Breast epithelium (tissue), 4 donors: Measurements from ENCODE around the gene CDKN1A. TPM values are rescaled to one million over a fixed set of nuclear protein-coding genes. Genes with fewer than 3 reads are reported as not detected.

ENCODE experiments used
- DNase-seq, 2 donors: peaks; one replicate each; pipeline ENCODE4 v3.0.0-alpha.2; 2019; ENCODE audit warnings: low spot score in 2 of 2
- H3K27ac ChIP-seq, 2 donors: fragments of 200-600 bp; sonication (generic) in 1 of 2; one replicate each; pipeline ENCODE4 v1.5.1; 2016 to 2019; ENCODE audit warnings: mild to moderate bottlenecking in 1 of 2
- H3K27me3 ChIP-seq, 2 donors: fragments of 200-600 bp; sonication (generic) in 1 of 2; one replicate each; pipeline versions ENCODE4 v1.5.1 to v1.6.0; 2017 to 2019; ENCODE audit warnings: control low read depth in 1 of 2, mild to moderate bottlenecking in 1 of 2
- H3K36me3 ChIP-seq: fragments of 200-600 bp; one replicate; pipeline ENCODE4 v1.5.1; 2019
- H3K4me1 ChIP-seq, 2 donors: fragments of 200-600 bp; sonication (generic); one replicate each; pipeline ENCODE4 v1.5.1; 2016 to 2019; ENCODE audit warnings: control low read depth in 1 of 2
- H3K4me3 ChIP-seq, 3 donors: fragments of 200-600 bp; sonication (generic); 1 replicate in 2 of 3; 2 replicates in 1 of 3; pipeline ENCODE4 v1.5.1; 2016 to 2019; ENCODE audit warnings: mild to moderate bottlenecking in 3 of 3, moderate library complexity in 2 of 3
- H3K9me3 ChIP-seq, 2 donors: fragments of 200-600 bp; sonication (generic) in 1 of 2; one replicate each; pipeline ENCODE4 v1.5.1; 2016 to 2019; ENCODE audit warnings: control low read depth in 1 of 2
- CTCF ChIP-seq, 3 donors: fragments of 450-650 bp; IDR thresholded peaks; one replicate each; pipeline ENCODE4 v1.5.1; 2016 to 2017; ENCODE audit warnings: antibody characterized with exemption in 3 of 3, mild to moderate bottlenecking in 3 of 3, moderate library complexity in 3 of 3
- POLR2A ChIP-seq: fragments of 450-650 bp; IDR thresholded peaks from one replicate; pipeline ENCODE4 v1.6.1; 2016; ENCODE audit warnings: antibody characterized with exemption, mild to moderate bottlenecking, moderate library complexity
- POLR2AphosphoS5 ChIP-seq, 3 donors: sonication (generic); formaldehyde crosslinking; IDR thresholded peaks; one replicate each; pipeline ENCODE4 v1.6.1; 2017; ENCODE audit warnings: antibody characterized with exemption in 3 of 3
- intact Hi-C: fragments of 100-400 bp; cut with DNase I; formaldehyde crosslinking; loops from one replicate; pipeline ENCODE4 v1.15.1; 2023; ENCODE audit warnings: low total_unique reads
- total RNA-seq, 3 donors: library from RNA; depleted of rRNA; stranded (reverse); fragments of >200 nt; gene quantifications; one replicate each; pipeline ENCODE4 v1.1.0, GENCODE V29; 2016

CDKN1A gene
- total RNA-seq, 3 donors from 2014 or later: 125 to 144 (median 143) TPM

GRCh38 chr6:36666826-36667591 lies 11.5 kb upstream of the CDKN1A start:
- intact Hi-C loops: no loop called here
- DNase-seq: peak in 1 of 2 donors; percentile 87
- peak overlapping the region; percentile 50 to 78 for H3K27ac ChIP-seq
- TF ChIP-seq POLR2A (no peak), CTCF (IDR thresholded peaks at IDR 0.05) (no peak), POLR2AphosphoS5 (IDR thresholded peaks at IDR 0.05) (peak in 2 of 3 donors; percentile 58 to 81)
- no peaks in the 10 kb centered on the region for H3K36me3 ChIP-seq
- H3K27me3 ChIP-seq: no peaks in the 10 kb centered on the region
- peaks cover 0 to 9% of the 10 kb centered on the region in 2 donors for H3K4me1 ChIP-seq
- H3K9me3 ChIP-seq: no peaks in the 10 kb centered on the region
- H3K4me3 ChIP-seq: no peak overlapping the region

- H3K27me3 ChIP-seq: no peaks in the 10 kb centered on the region
- no peak overlapping the region for H3K4me3 ChIP-seq
- no peak overlapping the region for H3K27ac ChIP-seq
- H3K36me3 ChIP-seq: no peaks in the 10 kb centered on the region
- H3K4me1 ChIP-seq: peaks cover 0 to 9% of the 10 kb centered on the region in 2 donors
- intact Hi-C loops: no loop called here
- TF ChIP-seq CTCF (IDR thresholded peaks at IDR 0.05): no peak
- no peak for DNase-seq
- H3K9me3 ChIP-seq: no peaks in the 10 kb centered on the region
Measured at GRCh38 chr6:36668591-36668990, 9.9 kb upstream of the CDKN1A start.

- Histone ChIP-seq H3K9me3 (no peaks in the 10 kb centered on the region), H3K27me3 (no peaks in the 10 kb centered on the region), H3K36me3 (no peaks in the 10 kb centered on the region), H3K4me3 (no peak overlapping the region), H3K4me1 (peaks cover 0 to 9% of the 10 kb centered on the region in 2 donors), H3K27ac (no peak overlapping the region)
- intact Hi-C loops: no loop called here
- TF ChIP-seq POLR2AphosphoS5 (IDR thresholded peaks at IDR 0.05) (no peak), CTCF (IDR thresholded peaks at IDR 0.05) (no peak), POLR2A (no peak)
- no peak for DNase-seq
Measured at GRCh38 chr6:36669002-36669401, 9.5 kb upstream of the CDKN1A start.

GRCh38 chr6:36670271-36670670 lies 8.2 kb upstream of the CDKN1A start:
- H3K4me1 ChIP-seq: peaks cover 0 to 9% of the 10 kb centered on the region in 2 donors
- TF ChIP-seq POLR2AphosphoS5 (IDR thresholded peaks at IDR 0.05): no peak
- H3K4me3 ChIP-seq: no peak overlapping the region
- no peaks in the 10 kb centered on the region for H3K27me3 ChIP-seq
- no peak for DNase-seq
- intact Hi-C loops: no loop called here
- H3K36me3 ChIP-seq: no peaks in the 10 kb centered on the region
- no peak overlapping the region for H3K27ac ChIP-seq
- no peaks in the 10 kb centered on the region for H3K9me3 ChIP-seq

- H3K36me3 ChIP-seq: no peaks in the 10 kb centered on the region
- no peak for DNase-seq
- peaks cover 0 to 12% of the 10 kb centered on the region in 2 donors for H3K4me1 ChIP-seq
- H3K4me3 ChIP-seq: no peak overlapping the region
- H3K27me3 ChIP-seq: no peaks in the 10 kb centered on the region
- no peak for TF ChIP-seq POLR2A
- no peak for TF ChIP-seq POLR2AphosphoS5 (IDR thresholded peaks at IDR 0.05)
- TF ChIP-seq CTCF (IDR thresholded peaks at IDR 0.05): no peak
- no peak overlapping the region for H3K27ac ChIP-seq
- H3K9me3 ChIP-seq: no peaks in the 10 kb centered on the region
- intact Hi-C loops: no loop called here
Measured at GRCh38 chr6:36671687-36672375, 6.7 kb upstream of the CDKN1A start.
